ENCODE results near the gene TTL.
A peak's percentile ranks its signal among the peaks of the same experiment; 100 is the strongest.
"Not testable (repeated sequence)": the region's sequence is repeated elsewhere in the genome, so short reads cannot be mapped to it uniquely, and the experiment has no call there.

The TTL gene

DNA sequence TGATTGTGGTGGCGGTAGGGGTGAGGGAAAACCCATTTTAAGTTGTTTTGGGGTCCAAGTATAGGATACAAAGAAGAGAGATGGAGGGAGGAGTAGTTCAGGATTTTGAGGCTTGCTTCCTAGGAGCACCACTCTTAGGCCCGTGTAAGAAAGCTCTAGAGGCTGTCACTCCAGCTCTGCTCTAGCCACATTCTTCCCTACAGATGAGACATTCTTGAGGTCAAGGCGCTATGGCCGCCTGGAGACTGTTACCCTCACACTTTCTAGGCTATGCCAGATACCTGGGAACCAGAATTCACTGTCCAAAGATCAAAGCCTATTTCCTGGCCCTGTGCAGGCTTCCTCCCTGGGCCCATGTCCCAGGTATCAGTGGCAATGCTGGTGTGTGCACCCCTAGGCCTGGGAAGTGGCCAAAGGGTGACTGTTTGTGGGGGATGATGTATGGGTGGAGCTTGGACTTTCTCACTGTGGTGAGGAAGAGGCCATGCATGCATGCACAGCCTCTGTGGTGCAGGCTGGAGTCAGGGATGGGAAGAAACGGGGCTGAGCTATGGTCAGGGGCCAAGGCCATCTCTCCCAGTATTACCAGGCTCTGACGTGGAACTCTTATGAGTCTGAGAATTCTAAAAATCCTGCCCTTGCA is 7.0 kb upstream of the TTL start:
- peak; percentile 47 for DNase-seq (ENCODE audit: low read depth)

DNA sequence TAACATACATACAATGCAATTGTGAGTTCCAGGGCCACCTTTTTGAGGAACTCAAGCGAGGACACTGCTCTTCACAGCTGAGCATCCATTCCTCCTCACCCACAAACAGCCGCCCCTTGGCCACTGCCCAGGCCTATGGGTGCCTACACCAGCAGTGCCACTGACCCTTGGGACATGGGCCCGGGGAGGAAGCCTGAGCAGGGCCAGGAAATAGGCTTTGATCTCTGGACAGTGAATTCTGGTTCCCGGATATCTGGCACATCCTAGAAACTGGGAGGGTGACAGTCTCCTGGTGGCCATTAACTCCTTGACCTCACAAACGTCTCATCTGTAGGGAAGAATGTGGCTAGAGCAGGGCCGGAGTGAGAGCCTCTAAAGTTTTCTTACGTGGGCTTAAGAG is 5.5 kb upstream of the TTL start:
- no peak for DNase-seq (ENCODE audit: low read depth)

DNA sequence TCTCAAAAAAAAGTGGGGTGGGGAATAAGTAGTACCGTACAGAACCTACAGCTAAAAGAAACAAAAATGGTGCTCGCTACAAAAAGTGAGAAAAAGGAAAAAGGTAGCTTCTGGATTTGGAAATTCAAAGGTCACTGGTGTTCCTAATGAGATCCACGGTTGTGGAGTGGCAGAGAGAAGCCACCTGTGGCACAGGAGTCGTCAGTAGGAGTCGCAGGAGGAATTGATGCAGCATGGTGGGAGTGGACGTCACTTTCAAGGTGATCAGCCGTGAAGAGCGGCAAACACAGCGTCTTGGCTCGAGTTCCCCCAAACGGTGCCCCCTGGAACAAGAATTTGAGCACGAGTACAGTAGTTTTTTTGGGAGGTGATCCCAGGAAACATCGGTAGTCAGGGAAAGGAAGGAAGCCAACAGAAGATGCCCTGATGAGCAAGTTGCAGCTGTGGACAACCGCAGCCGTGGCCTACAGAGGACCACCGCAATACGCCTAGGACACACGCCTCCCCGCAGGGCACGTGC is 1.4 kb upstream of the TTL start:
- no peak for DNase-seq (ENCODE audit: low read depth)

DNA sequence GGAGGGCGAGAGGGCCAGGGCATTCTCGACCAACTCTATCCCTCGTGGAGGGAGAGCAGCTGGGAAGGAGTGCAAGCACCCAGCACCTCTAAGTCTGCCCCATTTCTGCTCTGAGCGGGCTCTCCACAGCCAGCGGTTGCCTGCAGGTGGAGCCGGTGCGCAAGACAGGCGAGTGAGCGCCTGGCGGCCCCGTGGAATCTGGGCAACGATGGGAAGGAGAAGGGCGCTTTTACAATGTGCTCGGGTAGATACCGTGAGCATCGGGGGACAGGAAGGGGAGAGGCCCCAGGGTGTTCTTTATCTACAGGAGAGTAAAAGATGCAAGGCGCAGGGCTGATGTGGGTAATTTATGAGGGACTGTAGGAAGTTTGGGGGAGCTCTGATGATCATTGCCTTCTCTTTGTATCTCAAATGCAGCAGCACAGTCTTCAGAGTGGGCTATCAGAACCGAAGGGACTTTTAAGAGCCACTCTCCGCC is 867 bp upstream of the TTL start:
- DNase-seq (ENCODE audit: low read depth) = peak; percentile 89

DNA sequence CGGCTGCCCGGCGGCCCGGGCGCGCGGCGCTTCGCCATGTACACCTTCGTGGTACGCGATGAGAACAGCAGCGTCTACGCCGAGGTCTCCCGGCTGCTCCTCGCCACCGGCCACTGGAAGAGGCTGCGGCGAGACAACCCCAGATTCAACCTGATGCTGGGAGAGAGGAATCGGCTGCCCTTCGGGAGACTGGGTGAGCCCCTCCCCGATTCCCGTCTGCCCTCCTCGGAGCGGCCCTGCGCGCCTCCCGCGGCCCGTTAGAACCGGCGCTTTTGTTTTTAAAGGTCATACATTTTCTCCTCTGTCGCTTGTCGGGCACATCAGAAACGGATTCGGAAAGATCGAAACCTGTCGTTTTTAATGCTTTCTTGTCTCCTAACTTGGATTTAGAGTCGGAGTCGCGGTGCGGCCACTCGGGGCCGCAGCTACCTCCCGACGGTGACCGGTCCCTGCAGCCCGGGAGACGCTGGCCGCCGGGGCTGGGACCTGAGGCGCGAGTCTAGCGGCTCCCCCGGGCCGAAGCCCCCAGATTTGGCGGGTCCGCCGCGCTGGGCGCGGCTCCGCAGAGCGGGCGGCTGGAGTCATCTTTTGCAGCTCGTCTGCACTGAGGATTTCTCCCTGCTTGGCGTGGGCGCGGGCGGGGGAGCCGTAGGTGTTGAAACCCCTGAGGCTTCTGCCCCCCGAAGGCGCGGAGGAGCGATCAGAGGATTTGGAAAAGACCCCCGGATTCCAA is 519 bp downstream of the TTL start:
- DNase-seq (ENCODE audit: low read depth) = peak; percentile 65

DNA sequence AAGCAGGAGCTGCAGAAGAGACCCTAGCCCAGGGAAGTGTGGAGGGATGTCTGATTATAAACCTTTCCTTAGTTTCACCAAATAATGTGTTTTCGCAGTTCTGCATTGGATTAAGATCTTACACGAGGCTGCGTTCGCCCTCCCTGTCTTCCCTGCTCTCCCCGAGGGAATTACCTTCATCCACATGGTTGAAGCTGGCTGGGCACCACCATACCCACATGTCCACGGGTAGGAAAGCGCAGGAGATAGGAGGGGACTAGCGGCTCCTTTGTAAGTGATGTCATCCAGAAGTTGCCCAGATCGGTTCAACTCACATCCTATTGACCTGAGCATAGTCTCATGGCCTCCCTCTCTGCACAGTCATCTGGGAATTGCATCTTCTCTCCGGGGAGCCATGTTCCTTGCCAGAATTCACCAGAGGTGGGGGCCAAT is 1.1 kb downstream of the TTL start:
- DNase-seq (ENCODE audit: low read depth) = peak; percentile 87

DNA sequence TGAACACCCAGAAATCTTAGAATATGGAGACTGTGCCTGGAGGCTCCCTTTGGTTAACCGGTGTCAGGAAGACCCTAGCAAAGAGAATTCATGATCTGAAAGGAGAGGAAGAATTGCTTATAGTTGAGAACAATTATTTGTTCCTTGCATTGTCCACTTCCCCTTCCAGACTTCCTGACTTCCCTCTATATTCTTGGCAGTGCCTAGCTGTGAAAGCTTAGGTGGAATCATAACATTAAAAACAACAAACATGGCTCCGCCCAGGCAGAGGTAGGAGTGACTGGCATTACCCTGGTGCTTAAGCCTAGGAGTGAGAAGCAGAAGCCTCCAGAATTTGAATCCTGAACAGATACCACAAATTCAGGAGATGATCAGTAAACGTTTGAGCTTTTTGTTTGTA is 1.9 kb downstream of the TTL start:
- DNase-seq (ENCODE audit: low read depth) = no peak

DNA sequence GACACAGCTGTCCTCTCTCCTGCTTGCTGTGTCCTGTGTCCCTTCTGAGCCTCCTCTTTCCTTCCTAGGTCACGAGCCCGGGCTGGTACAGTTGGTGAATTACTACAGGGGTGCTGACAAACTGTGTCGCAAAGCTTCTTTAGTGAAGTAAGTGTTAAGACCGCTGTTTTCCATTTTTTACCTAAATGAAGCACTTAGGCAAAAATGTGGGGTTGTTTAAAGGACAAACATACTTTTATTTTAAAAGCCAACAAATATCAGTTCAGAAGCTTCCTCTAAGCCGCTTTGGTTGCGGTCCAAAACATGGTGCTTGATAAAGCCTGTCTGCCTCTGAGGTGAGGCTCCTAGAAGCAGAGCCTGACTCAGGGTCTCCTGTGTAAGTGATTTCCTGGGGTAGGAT is 3.9 kb downstream of the TTL start:
- no peak for DNase-seq (ENCODE audit: low read depth)

DNA sequence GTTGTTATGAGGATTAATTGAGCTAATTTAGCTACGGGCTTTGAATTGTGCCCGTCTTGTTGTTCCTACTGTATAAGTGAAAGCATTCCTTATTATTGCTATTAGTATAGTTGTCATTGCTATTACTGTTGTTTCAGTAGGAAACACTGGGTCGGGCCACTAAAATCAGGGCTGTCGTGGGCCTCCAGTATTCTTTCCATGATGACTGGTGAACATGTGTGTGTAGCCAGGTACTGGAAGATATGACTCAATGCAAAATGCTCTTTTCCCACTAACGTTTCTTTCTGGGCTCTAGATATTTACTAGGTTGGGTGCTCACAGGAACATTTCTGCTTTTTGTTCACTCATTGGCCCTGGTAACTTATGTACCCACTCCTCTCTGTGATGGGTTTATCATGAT is 4.9 kb downstream of the TTL start:
- DNase-seq (ENCODE audit: low read depth) = no peak

DNA sequence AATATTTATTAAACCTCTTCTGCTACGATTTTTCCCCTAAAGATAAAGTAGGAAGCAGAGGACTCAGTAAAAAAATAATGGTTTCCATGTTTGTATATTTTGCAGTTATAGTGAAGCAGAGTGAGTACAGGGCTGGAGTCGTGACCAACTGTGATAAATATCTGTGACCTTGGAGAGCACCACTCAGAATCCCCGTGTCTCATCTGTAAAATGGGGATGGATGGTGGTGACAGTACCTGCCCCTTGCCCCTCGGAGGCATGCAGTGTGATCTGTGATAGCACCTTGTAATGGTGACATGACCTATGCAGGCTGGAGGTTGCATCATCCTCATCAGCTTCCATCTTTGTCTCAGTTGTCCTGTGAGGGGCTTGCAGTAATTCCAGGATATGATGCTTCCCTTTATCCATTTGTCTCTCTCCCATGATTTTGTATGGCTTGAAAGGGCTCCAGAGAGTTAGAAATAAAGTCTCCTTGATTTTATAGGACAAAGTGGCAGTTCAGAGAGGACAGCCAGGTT is 5.5 kb downstream of the TTL start:
- no peak for DNase-seq (ENCODE audit: low read depth)

DNA sequence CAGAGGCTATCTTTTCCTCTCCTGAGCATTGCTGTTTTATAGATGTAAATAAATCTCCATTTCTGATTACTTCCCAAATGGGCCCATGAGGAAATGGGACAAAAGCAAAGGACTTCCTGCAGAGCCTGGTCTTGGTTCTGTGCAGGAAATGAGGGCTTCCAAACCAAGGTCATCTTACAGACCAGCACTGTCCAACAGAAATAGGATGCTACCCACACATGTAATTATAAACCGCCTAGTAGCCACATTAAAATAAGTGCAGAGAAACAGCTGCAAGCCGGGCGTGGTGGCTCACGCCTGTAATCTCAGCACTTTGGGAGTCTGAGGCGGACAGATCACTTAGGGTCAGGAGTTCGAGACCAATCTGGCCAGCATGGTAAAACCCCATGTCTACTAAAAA is 6.2 kb downstream of the TTL start:
- DNase-seq (ENCODE audit: low read depth) = no peak

DNA sequence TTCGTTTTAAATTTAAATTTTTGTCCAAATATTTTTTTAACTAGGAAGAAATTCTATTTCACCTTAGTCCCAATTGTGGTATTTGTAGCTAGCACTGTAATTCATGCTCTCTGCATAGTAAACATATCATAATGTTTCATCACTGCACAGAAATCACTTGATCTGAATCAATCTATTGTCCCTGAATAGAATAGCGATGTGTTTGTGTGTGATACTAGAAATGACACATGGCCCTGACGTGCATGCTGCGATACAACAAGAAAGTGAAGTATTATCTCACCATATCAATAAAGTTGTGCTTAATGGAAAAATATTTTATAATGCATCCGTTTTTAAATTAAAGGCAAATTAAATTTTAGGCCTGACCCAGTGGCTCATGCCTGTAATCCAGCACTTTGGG is 10.0 kb downstream of the TTL start:
- DNase-seq (ENCODE audit: low read depth) = no peak

DNA sequence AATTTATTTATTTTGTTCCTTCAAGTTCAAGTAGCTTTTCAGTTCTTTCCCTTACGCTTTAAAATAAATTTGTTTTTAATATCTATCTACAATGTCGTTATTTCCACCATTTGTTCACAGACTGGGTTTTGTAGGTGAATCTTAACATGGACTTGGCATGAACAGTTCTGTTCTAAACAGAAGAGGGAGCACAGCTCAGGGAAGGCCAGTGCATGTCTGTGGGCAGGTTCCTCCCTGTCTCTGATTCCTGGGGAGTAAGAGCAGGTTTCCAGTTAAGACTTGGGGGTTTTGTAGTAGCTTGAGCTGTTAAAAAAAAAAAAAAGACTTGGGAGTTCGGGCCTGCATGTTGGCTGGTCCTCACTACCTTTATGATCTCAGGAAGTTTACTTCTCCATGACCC is 11.1 kb downstream of the TTL start:
- DNase-seq (ENCODE audit: low read depth) = peak; percentile 23

DNA sequence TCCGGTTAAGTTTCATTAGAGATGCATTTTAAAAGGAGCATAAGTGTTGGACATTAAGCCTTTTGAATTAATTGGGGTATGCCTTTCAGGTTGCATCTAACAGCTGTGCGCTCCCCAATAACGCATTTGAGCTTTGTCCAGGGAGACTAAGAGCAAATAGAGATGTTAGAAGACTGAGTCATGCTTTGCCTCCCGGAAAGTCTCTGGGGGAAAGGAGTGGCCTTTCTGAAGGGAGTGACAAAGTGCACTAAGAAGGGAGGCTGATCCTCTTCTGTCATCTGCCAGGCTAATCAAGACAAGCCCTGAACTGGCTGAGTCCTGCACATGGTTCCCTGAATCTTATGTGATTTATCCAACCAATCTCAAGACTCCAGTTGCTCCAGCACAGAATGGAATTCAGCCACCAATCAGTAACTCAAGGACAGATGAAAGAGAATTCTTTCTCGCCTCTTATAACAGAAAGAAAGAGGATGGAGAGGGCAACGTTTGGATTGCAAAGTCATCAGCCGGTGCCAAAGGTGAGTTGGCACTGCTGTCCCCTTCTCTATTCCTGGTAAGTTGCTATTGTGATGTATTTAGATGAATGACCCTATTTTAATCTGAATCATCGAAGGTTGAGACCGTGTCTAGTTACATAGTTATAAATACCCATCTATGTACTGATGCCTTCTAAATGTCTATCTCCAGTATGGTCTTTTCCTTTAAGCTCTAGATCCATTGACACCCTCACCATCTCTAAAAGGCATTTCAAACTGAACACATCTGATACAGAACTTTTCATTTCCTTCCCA is 12.1 kb downstream of the TTL start:
- peak; percentile 74 for DNase-seq (ENCODE audit: low read depth)

DNA sequence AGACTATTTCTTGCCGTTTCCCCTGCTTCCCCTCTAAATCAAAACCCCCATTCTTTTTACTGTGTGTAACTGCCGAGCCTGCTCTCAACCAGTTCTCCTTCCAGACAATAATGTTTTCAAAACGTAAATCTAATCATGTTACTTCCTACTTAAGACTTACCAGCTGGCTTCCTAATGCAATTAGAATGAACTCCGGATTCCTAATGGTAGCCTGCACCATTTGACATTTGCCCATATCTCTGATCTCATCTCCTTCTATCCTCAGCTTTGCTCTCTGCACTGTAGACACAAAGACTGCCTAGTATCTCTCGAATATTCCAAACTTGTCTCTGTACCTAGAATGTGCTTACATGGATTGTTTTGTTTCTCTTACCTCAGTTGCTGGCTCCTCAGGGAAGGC is 12.9 kb downstream of the TTL start:
- no peak for DNase-seq (ENCODE audit: low read depth)

DNA sequence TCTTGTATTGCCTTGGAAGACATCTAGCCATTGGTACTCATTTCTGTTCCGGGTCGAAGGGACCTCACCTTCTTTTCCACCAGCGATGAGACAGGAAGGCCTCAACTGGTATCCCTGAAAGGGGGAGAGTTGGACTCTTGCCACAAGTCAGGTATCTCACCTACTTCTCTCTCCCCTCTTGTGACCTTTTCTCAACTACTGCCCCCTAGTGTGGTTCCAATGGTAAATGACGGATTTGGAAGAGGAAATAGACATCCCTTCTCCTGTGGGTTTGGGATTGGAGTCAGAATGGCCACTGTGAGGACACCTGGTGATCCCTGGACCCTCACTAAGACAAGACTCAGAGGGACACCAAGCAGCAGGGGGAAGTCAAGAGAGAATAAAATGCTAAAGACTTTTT is 13.9 kb downstream of the TTL start:
- DNase-seq (ENCODE audit: low read depth) = not testable (repeated sequence)

DNA sequence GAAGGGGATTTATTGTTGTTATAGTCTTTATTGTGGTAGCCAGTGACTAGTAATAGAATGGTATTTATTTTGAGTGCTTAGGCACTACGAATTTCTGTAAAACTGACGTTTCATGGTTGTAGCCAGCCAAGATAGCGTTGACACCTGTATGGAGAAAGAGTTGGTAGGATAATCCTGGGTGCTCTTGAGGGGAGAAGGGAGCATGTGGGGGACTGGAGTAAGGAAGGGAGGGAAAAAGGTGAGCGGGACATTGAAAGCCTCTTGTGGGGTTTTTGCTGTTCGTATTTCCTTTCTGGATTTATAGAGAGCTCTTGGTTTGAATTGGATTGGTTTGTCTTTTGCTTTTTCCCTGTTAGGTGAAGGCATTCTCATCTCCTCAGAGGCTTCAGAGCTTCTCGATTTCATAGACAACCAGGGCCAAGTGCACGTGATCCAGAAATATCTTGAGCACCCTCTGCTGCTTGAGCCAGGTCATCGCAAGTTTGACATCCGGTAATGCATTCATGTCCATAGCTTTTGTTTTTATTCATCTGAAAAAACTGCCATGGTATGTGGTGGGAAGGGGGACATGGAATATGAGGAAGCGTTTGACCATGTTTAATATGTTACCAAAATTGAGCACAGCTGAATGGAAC is 19.0 kb downstream of the TTL start:
- DNase-seq (ENCODE audit: low read depth) = peak; percentile 52

DNA sequence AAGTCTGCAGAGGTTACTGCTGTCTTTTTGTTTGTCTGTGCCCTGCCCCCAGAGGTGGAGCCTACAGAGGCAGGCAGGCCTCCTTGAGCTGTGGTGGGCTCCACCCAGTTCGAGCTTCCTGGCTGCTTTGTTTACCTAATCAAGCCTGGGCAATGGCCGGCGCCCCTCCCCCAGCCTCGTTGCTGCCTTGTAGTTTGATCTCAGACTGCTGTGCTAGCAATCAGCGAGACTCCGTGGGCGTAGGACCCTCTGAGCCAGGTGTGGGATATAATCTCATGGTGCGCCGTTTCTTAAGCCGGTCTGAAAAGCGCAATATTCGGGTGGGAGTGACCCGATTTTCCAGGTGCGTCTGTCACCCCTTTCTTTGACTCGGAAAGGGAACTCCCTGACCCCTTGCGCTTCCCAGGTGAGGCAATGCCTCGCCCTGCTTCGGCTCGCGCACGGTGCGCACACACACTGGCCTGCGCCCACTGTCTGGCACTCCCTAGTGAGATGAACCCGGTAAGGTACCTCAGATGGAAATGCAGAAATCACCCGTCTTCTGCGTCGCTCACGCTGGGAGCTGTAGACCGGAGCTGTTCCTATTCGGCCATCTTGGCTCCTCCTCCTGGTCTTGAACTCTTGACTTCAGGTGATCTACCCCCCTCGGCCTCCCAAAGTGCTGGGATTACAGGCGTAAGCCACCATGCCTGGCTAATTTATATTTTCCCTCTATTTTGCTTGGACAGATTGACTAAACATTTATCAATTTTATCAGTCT is 27.5 kb downstream of the TTL start:
- not testable (repeated sequence) for DNase-seq (ENCODE audit: low read depth)

DNA sequence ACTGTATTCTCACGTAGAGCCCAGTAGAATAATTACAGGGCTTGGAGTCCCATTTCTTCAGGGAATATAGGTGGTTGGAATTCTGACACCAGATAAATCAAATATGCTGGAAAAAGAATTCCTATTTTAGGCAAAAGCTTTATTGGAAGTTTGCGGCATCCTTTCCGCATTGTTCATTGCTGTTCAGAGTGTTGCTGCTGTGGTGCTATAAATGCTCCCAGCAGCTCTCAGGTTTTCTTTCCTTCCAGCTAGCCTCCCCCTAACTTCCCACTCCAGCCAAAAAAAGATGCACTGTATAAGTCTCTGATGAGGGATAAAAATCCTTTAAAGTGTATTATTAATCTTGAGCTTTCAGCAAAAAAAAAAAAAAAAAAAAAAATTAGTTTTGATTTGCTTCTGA is 34.8 kb downstream of the TTL start:
- DNase-seq (ENCODE audit: low read depth) = no peak

DNA sequence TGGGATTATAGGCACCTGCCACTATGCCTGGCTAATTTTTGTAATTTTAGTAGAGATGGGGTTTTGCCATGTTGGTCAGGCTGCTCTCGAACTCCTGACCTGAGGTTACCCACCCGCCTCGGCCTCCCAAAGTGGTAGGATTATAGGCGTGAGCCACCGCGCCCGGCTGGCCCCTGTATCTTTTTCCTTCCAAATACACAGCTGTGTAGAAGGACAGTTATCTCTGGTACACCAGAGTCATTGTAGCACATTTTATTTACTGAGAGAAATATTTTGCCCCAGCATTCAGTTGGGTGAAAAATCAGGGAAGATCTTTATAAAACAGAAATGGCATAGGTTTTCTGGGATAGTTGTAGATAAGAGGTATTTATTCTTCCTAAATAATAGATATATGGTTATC is 36.9 kb downstream of the TTL start:
- no peak for DNase-seq (ENCODE audit: low read depth)

DNA sequence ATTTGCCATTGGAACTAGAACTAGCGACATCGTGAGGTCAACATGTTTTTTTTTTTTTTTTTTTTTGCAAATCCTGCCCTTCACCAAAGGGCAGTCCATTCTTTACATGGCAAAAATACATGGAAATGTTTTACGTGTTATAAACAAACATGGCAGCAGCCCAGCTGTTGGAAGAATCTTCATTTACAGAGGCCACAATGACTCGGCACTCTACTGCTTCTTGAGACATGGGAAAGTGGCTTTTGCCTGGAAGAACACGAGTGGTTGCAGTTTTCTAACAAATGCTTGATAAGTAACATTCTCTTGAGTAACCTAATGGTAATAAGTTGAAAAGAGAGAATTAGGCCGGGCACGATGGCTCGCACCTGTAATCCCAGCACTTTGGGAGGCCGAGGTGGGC is 37.5 kb downstream of the TTL start:
- DNase-seq (ENCODE audit: low read depth) = no peak

Measured in ELR (cell line).